Muscle layer of duodenum (tissue), 2 donors: ENCODE results near the gene KLHL10.

Experiments used
- H3K27ac ChIP-seq: one replicate; pipeline ENCODE4 v1.7.0; 2013; ENCODE audit warnings: mild to moderate bottlenecking, low read length
- H3K27me3 ChIP-seq: one replicate; pipeline ENCODE4 v1.7.0; 2013; ENCODE audit warnings: low read depth, mild to moderate bottlenecking, control low read depth, low read length
- H3K36me3 ChIP-seq, 2 donors: one replicate each; pipeline ENCODE4 v1.7.0; 2013; ENCODE audit warnings: low read length in 2 of 2, control low read depth in 1 of 2, mild to moderate bottlenecking in 1 of 2; ENCODE audit not compliant: insufficient read depth in 2 of 2, control insufficient read depth in 1 of 2
- H3K4me1 ChIP-seq, 2 donors: one replicate each; pipeline ENCODE4 v1.7.0; 2013; ENCODE audit warnings: low read length in 2 of 2, mild to moderate bottlenecking in 2 of 2, control low read depth in 1 of 2, moderate library complexity in 1 of 2; ENCODE audit not compliant: insufficient read depth in 2 of 2, control insufficient read depth in 1 of 2
- H3K4me3 ChIP-seq, 2 donors: one replicate each; pipeline ENCODE4 v1.7.0; 2013; ENCODE audit warnings: low read length in 2 of 2, low read depth in 1 of 2, mild to moderate bottlenecking in 1 of 2
- H3K9me3 ChIP-seq, 2 donors: one replicate each; pipeline ENCODE4 v1.7.0; 2013; ENCODE audit warnings: low read length in 2 of 2, control low read depth in 1 of 2, mild to moderate bottlenecking in 1 of 2; ENCODE audit not compliant: control insufficient read depth in 1 of 2
- donor health status: healthy.

KLHL10 gene

GRCh38 chr17:41837761-41838538 is at the start of gene KLHL10:
KLHL10 (plus strand) TSS chr17:41837825; CDS start chr17:41837933, 108 bp downstream.
- H3K4me1 ChIP-seq, result peaks cover 0 to 14% of the 10 kb centered on the region in 2 donors
- no peaks in the 10 kb centered on the region for H3K9me3 ChIP-seq
- H3K4me3 ChIP-seq, result peak within 1 kb of the TSS in 1 of 2 donors; percentile 94
- H3K36me3 ChIP-seq, result peaks cover 0 to 4% of the 10 kb centered on the region in 2 donors
- H3K27me3 ChIP-seq, result no peaks in the 10 kb centered on the region
- no peak within 1 kb of the TSS for H3K27ac ChIP-seq

DNA sequence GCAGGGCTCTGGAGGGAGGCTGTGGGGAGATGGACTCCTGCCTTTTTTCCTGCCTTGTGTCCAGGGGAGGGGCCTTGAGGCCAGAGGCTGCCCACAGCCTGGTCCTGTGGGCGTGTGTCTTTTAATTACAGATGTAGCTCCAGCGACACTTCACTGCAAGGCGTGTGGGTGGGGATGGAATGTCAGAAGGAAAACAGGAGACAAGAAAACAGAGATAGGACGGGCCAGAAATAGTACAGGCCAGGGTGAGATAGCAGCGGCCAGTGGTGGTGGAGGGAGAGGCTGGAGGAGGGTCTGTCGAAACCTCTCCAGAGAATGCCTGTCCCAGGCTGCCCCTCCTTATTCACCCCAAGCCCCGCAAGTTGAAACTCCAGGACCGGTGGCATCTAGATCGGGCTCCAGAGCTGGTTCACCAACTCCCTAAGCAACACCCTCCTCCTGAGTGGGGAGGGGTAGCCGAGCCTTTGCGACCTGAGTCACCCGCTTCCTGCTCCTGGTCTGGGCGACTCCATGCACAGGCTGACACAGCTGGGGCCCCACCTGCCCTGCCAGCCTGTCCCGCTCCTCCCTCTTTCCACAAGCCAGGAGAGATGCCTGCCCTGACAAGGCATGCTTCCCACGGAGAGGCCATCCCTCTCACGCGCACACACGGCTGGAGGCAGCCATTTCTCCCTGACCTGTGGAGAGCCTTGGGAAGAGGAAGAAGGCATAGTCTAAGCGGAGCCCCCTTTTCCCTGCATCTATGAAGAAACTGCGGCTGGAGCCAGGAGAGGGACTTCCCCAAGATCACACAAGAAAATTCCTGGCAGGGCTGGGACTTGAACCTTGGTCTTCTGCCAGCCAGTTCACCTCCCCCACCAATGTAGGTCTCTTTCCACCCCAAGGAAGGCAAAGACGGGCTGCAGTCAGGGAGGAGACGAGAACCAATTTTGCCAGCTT is 44.5 kb upstream of the KLHL10 start:
- H3K27ac ChIP-seq, result peak overlapping the region; percentile 63
- no peaks in the 10 kb centered on the region for H3K27me3 ChIP-seq
- H3K36me3 ChIP-seq, result no peaks in the 10 kb centered on the region
- peaks cover 5 to 10% of the 10 kb centered on the region in 2 donors for H3K4me1 ChIP-seq
- H3K9me3 ChIP-seq, result no peaks in the 10 kb centered on the region
- H3K4me3 ChIP-seq, result no peak overlapping the region

DNA sequence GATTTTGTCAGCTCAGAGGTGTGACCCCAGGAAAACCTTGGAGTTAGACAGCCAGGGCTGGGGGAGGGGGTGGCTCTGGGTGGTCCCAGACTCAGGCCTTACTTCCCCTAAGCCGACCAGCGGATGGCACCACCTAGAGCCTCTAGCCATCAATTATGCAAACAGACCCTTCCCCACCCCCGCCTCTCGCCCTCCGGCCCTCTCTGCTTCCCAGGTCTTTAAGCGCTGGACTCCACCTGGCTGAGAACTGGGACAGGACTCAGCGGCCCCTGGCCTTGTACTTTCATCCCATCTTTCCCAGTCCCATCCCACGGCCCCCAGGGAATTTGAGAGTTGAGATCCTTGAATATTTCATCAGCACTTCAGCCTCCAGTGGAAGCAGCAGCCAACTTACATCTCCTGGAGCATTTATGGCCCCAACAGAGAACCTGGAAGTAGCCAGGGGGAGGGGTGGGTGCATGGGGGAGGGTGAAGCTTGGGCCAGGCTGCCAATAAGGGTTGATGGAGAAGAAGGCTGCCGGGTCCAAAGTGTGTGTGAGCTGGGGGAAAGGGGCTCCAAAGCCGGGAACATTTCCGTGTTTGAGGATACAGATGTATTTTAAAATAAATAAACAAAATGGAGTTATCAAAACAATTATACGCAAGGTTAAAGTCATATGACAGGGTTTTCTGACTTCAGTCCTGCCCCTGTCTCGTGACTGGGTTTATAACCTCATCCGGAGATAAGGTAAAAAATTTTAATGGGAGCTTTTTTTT is 43.7 kb upstream of the KLHL10 start:
- H3K4me1 ChIP-seq, result peaks cover 5 to 10% of the 10 kb centered on the region in 2 donors
- no peaks in the 10 kb centered on the region for H3K27me3 ChIP-seq
- H3K9me3 ChIP-seq, result no peaks in the 10 kb centered on the region
- no peaks in the 10 kb centered on the region for H3K36me3 ChIP-seq
- no peak overlapping the region for H3K4me3 ChIP-seq
- H3K27ac ChIP-seq, result peak overlapping the region; percentile 63

DNA sequence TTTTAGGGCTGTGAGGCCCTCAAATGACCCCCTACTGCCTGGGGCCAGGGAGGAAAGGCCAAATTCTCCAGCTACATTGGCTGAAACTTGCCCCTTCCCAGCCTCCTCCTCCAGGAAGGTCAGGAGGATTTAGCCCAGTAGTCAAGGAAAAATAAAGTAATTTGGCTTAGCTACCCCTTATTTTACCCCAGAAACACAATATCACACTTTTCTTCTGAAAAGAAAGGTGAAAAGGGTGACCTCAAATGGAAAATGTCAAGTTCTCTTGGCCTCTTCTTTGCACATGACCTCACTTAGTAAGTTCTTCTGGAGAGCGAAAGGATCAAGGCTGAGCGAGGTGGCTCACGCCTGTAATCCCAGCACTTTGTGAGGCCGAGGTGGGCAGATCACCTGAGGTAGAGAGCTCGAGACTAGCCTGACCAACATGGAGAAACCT is 43.1 kb upstream of the KLHL10 start:
- H3K27me3 ChIP-seq, result no peaks in the 10 kb centered on the region
- no peaks in the 10 kb centered on the region for H3K36me3 ChIP-seq
- H3K9me3 ChIP-seq, result no peaks in the 10 kb centered on the region
- peaks cover 5 to 10% of the 10 kb centered on the region in 2 donors for H3K4me1 ChIP-seq
- H3K27ac ChIP-seq, result no peak overlapping the region
- no peak overlapping the region for H3K4me3 ChIP-seq

GRCh38 chr17:41796121-41796895 is 41.3 kb upstream of the KLHL10 start:
- H3K4me1 ChIP-seq, result peaks cover 9 to 18% of the 10 kb centered on the region in 2 donors

GRCh38 chr17:41797377-41797776 is 40.2 kb upstream of the KLHL10 start:
- no peak overlapping the region for H3K4me3 ChIP-seq
- H3K4me1 ChIP-seq, result peaks cover 12 to 17% of the 10 kb centered on the region in 2 donors
- H3K9me3 ChIP-seq, result no peaks in the 10 kb centered on the region
- H3K36me3 ChIP-seq, result no peaks in the 10 kb centered on the region
- H3K27me3 ChIP-seq, result no peaks in the 10 kb centered on the region
- H3K27ac ChIP-seq, result no peak overlapping the region

More at GRCh38 chr17:41796121-41796895, 41.3 kb upstream of the KLHL10 start:
- H3K9me3 ChIP-seq, result no peaks in the 10 kb centered on the region
- no peaks in the 10 kb centered on the region for H3K27me3 ChIP-seq
- no peak overlapping the region for H3K27ac ChIP-seq
- H3K36me3 ChIP-seq, result no peaks in the 10 kb centered on the region
- H3K4me3 ChIP-seq, result no peak overlapping the region

- Histone ChIP-seq H3K36me3 (no peaks in the 10 kb centered on the region), H3K4me3 (no peak overlapping the region), H3K9me3 (no peaks in the 10 kb centered on the region), H3K27me3 (no peaks in the 10 kb centered on the region), H3K27ac (no peak overlapping the region), H3K4me1 (peaks cover 7 to 10% of the 10 kb centered on the region in 2 donors)
These were observed 38.3 kb upstream of the KLHL10 start for GRCh38 chr17:41799366-41799765.

GRCh38 chr17:41800601-41801373 is 36.8 kb upstream of the KLHL10 start:
- Histone ChIP-seq H3K4me3 (no peak overlapping the region), H3K9me3 (no peaks in the 10 kb centered on the region), H3K4me1 (peaks cover 7 to 10% of the 10 kb centered on the region in 2 donors), H3K27ac (peak overlapping the region; percentile 39), H3K27me3 (no peaks in the 10 kb centered on the region), H3K36me3 (peaks cover 0 to 4% of the 10 kb centered on the region in 2 donors)

DNA sequence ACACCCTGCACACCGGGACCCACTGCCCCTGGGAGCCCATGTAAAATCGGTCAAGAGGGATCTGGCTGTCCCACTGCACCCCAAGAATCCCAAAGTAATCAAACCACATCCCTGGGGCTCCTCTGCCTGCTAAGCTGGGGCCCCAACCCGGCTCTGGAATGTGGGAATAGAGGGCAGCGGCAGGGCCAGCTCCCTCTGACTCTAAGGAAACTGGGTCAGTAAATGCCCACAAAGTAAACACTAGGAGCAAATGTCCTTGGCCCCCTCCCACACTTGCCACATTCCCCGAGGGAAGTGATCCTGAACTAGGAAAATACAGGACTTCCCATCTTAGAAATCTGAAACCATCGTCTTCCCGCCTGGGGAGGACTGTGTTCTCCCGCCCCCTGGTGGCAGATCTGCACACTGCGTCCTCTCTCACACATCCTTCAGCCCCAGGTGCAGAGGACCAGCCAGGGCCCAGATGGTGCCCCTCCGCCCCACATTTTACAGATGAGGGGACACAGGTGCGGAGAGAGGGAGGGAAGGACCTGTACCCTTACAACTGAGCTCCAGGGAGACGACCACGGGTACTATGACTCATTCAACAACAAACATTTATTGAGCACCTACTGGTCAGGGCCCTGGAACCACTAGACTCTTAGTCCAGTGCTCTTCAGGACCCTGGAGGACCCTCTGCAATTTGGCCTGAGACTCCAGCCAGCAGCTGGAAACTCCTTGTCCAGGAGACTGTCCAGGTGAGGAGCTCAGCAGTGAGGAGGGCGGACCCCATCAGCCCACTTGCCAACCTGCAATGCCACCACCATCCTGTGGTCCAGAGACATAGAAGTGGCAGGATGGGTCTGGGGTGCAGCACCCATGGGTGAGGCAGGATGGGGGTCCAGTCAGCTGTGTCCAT is 36.0 kb upstream of the KLHL10 start:
- no peak overlapping the region for H3K27ac ChIP-seq
- H3K4me1 ChIP-seq, result peaks cover 7 to 10% of the 10 kb centered on the region in 2 donors
- no peaks in the 10 kb centered on the region for H3K9me3 ChIP-seq
- H3K36me3 ChIP-seq, result peaks cover 0 to 8% of the 10 kb centered on the region in 2 donors
- H3K4me3 ChIP-seq, result peak overlapping the region in 1 of 2 donors; percentile 16
- no peaks in the 10 kb centered on the region for H3K27me3 ChIP-seq
